ENCODE measurements around the gene ABHD2.
"Not testable (repeated sequence)": the region's sequence is repeated elsewhere in the genome, so short reads cannot be mapped to it uniquely, and the experiment has no call there.

The ABHD2 gene

DNA sequence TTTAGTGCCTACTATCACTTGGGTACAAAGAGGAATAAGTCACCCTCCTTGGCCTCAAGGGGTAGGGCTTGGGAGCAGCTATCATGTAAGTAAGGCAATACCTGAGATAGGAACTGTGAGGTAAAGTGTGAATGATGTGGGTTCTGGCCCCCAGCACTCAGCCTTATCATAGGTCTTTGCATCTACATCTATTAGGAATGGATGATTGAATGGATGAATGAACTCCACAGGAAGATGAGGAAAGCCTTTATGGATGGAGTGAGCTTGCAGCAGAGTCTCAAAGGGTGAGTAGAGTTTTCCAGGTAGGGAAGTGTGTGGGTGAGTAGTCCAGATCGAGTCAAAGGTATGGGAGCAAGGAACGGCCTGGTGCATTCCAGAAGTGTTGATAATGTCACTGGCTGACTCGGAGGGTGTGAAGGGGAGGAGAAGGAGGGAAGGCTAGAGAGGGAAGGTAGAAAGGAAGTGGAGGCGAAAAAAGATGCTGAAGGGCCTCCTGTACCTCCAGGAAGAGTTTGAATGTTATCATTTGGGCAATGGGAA, 13.1 kb upstream of the ABHD2 start:
- DNase-seq, result no peak

DNA sequence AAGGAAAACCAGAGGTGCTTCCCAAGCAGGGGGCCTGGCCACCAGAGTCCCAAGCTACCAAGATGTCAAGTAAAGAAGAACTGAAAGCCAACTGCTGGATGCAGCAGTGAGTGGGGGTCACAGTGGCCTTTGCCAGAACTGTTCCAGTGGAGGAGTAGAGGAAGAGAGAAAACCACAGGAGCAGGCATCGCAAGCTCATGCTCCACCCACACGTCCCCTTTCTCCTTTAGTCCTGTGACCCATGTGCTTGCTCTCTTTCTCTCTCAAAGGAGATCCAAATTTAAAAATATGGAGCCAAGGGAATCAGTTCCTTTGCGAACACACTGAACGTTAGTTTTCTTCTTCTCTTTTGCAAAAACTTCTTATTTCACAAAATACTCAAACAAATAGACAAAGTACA, 12.4 kb upstream of the ABHD2 start:
- DNase-seq, result no peak

DNA sequence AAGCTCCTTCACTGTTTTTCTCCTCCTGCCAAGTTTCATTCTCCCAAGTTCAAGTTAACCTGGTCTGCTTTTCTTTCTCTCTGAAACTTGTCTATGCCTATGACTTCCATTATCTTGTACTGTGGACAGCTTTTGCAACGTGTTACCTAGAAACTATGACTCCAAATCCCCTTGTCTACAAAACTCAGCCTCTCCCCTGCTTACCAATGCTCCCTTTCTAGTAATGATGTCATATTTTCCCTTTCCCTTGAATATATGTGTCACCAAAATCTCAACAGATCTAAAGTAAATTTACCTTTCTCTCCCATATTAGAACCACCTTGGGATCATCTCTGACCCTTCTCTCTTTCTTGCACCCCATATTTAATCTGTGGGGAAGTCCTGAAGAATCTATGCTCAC, 10.5 kb upstream of the ABHD2 start:
- DNase-seq, result no peak

DNA sequence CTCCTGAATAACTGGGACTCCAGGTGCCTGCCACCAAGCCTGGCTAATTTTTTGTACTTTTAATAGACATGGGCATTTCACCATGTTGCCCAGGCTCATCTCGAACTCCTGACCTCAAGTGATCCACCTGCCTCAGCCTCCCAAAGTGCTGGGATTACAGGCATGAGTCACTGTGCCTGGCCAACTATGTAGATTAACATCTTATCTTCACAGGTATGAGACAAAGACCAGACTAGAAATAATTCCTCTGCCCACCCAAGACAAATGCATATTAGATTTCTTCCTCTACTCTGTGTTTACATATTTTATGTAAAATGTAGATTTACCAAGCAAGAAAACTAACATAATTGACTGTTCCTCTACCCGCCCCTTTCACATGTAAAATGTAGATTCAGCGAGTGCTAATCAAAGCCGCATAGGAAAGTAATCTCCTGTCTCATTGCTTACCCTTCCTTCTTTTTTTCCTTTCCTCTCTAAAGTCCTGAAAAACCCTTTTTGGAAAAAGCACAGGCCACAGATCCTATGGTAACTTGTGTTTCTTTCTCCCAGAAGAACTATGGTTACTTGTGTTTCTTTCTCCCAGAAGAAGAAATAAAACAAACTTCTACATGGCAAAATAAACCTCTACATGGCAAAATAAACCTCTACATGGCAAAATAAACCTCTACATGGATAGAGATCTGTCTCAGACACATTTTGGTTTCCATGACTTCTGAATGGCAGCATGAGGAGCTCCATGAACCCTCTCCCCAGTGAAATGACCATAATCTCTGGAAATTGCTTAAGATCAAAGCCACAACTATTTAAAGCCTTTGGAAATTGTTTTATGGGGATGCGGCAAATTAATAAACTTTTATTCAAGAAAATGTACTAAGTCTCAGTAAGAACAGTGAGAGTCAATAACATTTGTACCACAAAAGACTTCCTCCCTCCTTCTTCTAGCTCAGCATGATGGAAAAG, 9.1 kb upstream of the ABHD2 start:
- DNase-seq, result no peak

DNA sequence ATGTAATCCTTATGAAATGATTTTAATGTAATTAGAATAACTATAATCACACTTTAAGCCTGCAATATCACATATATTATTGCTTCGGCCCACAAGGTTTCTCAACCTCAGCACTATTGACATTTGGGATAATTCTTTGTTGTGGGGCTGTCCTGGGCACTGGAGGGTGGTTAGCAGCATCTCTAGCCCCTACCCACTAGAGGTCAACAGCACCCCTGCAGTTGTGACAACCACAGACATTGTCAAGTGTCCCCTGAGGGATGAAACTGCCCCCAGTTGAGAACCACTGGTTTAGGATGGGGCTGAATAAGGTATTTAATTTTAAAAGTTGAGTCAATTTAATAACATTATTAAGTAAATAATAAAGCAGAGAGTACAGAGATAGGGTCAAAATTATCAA, 6.4 kb upstream of the ABHD2 start:
- DNase-seq, result no peak

DNA sequence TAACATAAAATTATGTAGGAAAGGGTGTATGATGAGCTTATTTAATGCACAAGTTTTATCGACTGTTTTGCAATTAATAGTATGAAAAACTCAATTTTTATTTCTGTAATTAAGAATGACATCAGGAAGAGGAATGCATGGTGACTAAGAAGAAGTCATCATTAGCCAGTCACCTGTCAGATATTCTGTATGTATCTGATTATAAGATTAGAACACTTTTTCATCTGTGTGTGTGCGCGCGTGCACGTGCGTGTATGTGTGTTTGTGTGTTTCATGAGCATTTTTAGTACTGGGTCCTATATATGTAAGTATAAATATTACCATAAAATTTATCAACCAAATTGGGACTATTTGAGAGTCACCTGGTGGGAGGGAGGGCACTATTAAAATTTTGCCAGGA, 5.0 kb upstream of the ABHD2 start:
- DNase-seq, result no peak

DNA sequence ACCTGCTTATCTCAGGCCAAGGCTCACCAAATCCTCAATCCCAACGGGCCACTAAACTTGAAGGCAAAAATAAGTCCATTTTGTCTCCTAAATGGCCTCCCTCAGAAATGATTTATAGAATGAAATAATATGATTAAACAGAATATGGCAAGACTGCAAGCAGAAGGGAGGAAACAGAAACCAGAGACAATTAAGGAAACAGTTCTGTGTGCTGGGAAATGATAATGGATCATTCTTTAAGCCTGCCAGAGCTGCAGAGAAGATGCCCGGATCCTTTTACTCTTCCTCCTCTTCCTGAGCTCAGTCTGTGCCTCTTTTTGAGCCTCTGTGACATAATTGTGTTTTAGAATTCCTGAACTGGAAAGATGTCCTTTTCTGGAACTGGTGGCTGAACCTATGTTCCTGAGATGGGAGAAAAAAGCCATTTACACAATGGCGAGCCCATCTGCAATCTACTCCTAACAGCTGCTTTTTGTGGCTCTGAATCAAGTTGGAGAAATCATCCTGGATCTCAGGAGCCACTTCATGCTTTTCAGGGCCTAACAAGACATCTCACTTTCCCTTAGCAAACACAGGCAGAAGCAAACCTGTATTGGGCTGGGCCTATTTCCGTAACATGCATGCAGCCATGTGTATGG, 2.8 kb upstream of the ABHD2 start:
- DNase-seq, result no peak

DNA sequence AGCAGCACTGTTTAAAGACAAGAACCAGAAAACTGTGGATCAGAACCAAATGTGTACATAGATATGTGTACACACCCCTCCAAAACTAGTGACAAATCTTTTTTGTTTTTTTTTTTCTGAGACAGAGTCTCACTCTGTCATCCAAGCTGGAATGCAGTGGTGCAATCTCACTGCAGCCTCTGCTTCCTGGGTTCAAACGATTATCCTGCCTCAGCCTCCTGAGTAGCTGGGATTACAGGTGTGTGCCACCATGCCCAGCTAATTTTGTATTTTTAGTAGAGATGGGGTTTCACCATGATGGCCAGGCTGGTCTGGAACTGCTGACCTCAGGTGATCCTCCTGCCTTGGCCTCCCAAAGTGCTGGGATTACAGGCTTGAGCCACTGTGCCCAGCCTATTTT, 2.3 kb upstream of the ABHD2 start:
- DNase-seq, result not testable (repeated sequence)

DNA sequence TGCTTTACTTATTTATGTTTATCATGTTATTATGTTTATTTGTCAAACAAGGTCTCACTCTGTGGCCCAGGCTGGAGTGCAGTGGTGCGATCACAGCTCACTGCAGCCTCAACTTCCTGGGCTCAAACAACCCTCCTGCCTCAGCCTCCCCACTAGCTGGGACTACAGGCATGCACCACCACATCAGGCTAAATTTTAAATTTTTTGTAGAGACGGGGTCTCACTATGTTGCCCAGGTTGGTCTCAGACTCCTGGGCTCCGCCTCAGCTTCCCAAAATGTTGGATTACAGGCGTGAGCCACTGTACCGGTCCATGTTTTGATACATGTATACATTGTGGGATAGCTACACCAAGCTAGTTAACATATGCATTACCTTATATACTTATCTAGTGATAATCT, 1.9 kb upstream of the ABHD2 start:
- DNase-seq, result not testable (repeated sequence)

DNA sequence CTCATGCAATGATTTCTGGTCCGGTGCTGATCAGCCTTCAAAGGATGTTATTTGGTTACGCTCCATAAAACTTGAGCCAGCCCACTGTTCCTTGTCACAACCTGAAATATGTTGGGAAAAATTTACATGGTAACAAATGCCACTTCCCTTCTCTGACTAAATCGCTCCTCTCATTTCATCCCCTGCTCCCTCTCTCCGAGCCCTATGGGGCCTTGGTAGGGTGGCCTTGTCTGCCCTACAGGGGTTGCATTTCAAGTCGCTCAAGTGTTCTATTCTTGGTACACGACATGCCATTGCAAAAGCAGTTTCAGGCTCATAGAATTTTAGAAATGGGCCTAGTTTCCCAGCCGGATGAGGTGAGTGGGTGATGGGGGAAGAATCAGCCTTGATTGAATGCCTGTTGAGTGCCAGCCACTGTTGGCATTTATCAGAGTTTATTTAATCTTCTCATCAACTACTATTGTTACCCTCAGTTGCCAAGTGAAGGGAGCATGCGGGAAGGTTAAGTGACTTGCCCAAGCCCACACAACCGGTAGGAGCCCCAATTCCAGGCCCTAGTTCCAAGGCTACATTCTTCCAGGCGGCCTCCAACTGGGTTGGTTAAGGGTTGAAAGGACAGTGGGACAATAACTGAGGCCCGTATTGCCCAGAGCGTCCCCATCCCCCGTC, 961 bp upstream of the ABHD2 start:
- no peak for DNase-seq

DNA sequence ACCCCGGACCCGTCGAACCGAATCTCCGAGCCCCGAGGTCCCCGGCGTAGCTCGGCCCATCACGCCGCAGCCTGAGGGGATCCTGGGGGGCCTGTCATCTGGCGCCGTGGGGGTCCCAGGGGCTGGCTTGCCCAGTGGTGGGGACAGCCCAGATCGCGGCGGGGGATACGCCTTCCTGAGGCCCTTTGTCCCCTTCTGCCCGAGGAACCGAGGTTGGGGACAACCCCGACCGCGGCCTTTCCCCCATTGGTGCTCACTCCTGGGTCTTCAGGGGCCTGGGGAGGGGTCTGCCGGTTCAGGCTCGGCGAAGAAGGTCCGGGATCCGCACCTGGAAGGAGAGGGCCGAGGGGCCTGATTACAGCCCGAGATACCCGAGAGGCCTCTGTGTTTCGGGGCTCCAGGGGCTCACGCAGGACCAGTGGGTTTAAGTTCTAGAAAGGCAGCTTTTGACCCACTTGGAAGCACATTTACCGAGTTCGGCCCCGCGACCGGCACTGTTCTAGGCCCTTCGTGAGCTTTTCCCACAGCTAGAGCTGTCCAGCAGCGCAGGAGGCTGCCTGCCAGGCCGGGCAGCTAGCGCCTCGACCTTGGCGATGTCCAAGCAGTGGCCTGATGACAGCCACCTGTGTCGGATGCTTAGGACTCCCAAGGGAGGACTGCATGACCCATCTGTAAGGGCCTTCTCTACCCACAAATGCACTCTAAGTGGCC, 504 bp downstream of the ABHD2 start:
- DNase-seq, result no peak

DNA sequence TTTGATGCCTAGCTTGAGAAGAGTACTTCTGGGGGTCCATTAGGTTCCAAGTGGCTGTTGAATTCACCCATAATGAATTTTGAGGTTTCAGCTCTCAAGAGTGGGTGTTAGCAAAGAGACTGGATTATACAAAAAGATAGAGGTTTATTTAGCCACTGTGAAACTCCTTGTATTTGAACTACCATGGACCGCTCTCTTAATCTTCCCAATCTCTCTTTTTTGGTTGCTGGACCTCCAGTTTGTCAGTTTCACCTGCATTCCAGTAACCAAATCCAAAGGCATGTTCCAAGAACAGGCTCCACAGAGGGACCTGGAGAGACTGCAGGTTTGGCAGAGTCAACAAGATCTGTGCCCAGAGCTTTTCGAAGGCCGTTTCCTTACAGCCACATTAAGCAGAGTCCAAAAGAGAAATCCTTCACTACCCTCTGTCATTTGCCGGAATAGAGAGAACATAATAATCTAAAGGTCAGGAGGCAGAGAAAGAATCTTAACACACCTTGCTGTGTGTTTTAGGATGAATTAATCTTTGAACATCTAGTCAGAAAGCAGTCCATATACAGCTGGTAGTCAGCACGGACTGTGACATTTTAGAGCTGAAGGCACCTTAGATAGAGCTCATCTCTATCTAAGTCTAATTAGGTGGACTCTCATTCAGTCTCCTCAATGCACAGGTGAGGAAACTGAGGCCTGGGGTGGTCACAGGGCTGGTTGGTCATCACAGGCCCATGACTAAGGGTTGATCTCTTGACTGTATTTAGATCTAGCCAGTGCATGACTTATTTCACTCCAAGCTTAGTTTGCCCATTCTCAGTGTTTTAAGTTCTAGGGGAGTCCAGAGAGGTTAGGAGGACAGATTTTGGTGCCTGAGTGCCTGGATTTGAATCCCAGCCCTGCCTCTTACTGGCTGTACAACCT, 1.3 kb downstream of the ABHD2 start:
- no peak for DNase-seq

DNA sequence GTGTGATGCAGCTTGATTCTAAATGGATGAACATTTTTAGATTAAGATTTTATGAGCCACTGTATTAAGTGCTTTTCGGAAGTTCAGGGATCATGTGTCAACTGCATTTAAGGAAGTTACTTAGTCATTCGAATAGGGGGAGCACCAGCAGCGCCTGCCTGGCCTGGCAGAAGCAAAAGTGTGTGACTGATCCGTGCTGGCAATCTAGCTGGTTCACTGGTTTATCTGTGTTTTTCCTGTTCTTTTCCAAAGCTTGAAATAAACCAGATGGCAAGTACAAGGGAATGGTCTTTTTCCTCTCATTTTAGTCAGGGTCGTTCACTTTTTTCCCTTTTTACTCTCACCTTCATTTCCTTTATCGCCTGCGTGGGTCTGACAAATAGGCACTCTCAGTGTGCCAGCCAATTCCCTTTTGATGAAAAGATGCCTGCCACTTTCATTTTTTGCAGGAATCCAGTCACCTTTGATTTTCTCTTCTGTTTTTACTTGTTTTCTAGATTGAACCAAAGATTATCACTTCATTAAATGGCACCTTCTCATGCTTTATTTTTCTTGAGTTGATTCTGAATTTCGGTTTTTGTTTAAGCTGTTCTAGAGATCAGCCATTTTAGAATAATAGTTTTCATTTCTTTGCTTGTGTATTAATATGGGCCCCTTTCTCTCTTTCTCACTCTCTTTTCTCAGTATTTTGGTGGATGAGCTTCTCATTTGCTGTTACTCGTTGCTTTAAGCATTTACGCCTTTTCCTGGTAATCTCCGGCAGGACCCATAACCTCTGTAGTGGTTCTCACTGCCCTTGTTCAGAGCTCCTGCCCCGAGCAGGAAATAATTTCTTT, 2.8 kb downstream of the ABHD2 start:
- DNase-seq, result no peak

DNA sequence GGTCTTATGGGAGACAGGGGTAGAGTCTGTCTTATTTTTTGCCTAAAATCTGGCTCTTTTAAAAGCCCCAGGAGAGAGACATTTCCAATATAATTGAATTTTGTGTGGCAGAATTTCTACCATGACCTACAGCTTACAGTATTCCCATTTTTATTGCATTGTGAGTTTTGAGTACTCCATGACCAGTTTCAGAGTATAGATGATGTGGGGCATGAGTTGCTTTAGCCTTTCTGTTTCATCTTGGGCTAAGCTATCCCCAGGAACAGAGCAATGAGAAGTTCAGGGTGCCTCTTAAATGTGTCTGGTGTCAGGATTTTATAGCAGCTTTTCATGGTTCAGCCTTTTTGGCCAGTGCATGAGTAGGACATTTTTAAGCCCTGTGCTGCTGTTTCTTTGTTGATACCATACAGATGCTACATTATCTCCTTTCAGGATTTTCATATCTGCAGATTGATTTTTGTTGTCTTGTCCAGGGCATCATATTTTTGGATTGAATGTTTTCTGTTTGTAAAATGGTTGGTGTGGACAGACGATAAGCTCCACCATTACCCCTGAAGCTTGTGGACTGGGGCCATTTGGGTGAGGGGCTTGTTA, 3.5 kb downstream of the ABHD2 start:
- no peak for DNase-seq

DNA sequence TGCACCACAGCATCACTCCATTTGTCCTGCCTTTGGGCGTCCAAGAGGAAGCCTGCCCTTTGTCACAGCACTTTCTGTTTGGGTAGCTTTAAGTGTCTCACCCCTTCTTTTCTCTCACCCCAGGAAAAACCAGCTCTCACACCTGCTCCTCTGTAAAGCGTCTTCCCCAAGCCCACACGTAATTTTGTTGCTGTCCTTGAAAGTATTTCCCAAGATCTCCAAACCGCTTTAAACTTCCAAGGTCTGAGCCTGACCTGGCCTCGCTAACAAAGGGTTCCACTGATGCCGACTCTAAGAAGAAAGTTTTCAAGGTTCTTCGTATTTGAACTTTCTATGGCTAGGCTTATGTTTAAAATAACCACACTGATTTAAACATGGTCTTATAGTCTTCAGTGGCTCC, 5.3 kb downstream of the ABHD2 start:
- DNase-seq, result no peak

DNA sequence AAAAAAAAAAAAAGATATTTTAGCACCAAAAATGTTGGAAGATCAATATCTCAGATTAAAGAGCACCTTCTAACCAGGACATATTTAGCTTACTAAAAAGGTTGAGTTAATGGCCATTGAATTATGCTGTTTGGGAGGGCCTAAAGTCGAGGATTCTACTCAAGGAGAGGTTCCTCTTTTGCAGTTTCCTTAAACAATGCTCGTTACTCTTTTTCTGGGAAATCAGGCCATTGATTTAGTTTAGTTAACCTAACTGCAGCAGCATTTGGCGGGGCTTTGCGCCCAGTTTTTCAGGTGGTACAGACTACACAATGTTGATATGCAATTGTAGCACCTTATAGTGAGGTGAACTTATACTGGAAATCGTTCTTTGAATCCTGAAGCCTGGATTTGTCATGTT, 6.8 kb downstream of the ABHD2 start:
- no peak for DNase-seq

DNA sequence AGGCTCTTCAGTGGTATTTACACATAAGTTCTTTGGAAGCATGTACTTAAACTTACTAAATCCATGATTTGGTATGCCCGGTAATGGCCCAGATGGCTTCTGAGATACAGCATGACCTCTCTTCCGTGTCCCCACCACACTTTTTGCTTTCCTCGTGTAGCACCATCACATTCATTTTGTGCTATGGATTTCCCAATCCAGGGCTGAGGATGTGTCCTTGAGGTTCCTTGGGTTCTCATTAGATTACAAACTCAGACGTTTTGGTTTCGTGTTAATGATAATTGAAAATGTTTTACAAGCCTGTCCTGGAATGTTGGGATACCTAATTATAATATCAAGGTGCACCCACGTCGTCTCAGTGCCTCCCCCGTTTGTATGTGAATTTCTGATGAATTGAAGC, 7.3 kb downstream of the ABHD2 start:
- DNase-seq, result no peak

DNA sequence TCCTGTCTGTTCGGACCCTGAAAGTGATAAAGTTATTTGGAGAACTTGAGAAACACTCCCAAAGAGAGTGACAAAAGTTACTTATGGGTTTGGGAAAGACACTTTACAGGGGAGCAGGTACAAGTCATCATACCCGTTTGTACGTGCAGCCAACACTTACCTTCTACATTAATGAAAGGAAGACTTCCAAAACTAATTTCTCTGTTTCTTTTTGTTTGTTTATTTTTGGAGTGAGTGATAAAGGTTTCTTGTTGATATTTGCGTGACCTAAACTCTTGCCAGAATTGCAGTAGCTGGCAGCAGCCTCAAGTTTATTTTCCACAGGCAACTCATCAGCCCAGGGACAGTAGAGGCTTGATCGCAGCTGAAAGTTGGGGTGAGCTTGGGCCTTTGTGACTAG, 8.4 kb downstream of the ABHD2 start:
- no peak for DNase-seq

DNA sequence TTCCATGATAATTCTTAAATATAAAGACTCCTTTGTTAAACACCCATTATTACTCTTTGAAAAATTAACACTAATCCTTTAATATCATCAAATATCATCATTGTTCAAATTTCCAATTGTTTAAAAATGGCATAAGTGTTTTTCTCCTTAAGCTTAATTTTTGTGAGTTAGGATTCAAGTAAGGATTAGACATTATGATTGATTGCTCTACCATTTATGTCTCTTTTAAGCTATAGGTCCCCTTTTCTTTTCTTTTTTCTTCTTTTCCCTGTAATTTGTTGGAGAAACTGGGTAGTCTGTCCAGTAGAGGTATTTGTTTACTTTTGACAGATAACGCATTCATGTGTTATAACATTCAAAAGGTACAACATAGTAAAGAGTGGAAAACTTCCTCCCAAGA, 9.1 kb downstream of the ABHD2 start:
- DNase-seq, result no peak

DNA sequence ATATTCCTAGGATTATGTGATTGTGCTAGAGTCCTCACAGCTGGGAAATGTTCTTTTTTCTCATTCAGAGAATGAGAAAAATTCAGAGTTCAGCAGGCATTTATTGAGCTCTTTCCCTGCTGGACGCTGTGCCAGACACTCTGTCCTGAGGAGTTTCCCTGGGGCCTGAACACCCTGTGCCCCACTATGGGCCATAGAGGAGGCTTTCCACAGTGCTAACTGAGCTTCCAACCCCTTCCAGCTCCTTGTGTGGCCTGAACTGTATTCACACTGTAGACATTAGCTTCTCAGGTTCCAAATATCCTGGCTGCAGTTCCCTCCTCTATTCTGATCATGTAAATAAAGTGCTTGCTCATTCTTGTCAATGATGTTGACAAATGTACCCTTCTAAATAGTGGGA, 10.0 kb downstream of the ABHD2 start:
- DNase-seq, result no peak

DNA sequence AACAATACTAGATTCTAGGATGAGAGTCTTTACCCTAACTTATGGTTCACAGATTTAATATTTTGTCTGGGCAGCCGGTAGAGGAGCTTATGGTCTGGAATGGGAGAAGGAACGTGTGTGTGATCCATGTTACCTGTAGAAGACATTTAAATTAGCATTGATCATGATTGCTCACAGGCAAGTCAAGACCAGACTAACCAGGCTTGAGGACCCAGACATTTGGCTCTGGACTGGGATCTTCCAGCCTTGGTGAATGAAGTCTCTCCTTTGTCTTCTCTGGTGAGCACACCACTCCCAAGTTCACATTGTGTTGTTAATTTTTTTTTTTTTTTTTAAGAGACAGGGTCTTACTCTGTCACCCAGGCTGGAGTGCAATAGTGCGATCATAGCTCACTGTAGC, 11.7 kb downstream of the ABHD2 start:
- DNase-seq, result no peak

All from NCI-H524 treated with DMSO at 0.1 percent for 48 hours (cell line).